OCI-LY1 (cell line): Measurements from ENCODE around the gene UBR4.

Experiments used
- H2AFZ ChIP-seq: fragments of 200-600 bp; sonication (generic), shearing (Covaris generic); 2 replicates; pipeline ENCODE4 v1.6.0; 2014; ENCODE audit warnings: antibody characterized with exemption, mild to moderate bottlenecking, low read length
- H3F3A ChIP-seq: fragments of 200-600 bp; sonication (generic), shearing (Covaris generic); 2 replicates; pipeline ENCODE4 v1.6.0; 2014; ENCODE audit warnings: mild to moderate bottlenecking, antibody characterized with exemption, low read length, moderate library complexity; ENCODE audit not compliant: insufficient read depth
- H3K27ac ChIP-seq: fragments of 200-600 bp; sonication (generic); 2 replicates; pipeline ENCODE4 v1.5.1; 2014; ENCODE audit warnings: low read length, mixed run types, mild to moderate bottlenecking, low read depth; ENCODE audit not compliant: poor library complexity, severe bottlenecking
- H3K27me3 ChIP-seq: fragments of 200-600 bp; sonication (generic); 2 replicates; pipeline ENCODE4 v1.6.0; 2014; ENCODE audit warnings: antibody characterized with exemption, mild to moderate bottlenecking, low read length, moderate library complexity; ENCODE audit not compliant: insufficient read depth
- H3K36me3 ChIP-seq: fragments of 200-600 bp; sonication (generic); 2 replicates; pipeline ENCODE4 v1.6.1; 2014; ENCODE audit warnings: mild to moderate bottlenecking, antibody characterized with exemption, low read length, moderate library complexity, mixed read lengths; ENCODE audit not compliant: insufficient read depth
- H3K4me1 ChIP-seq: fragments of 200-600 bp; sonication (generic); 2 replicates; pipeline ENCODE4 v1.5.1; 2014; ENCODE audit warnings: mild to moderate bottlenecking, low read length, moderate library complexity; ENCODE audit not compliant: insufficient read depth, severe bottlenecking
- H3K4me2 ChIP-seq: fragments of 200-600 bp; sonication (generic), shearing (Covaris generic); 2 replicates; pipeline ENCODE4 v1.6.1; 2014; ENCODE audit warnings: low read length
- H3K4me3 ChIP-seq: fragments of 200-600 bp; sonication (generic); 2 replicates; pipeline ENCODE4 v1.5.1; 2014; ENCODE audit warnings: low read length, low read depth, mild to moderate bottlenecking, mixed read lengths; ENCODE audit not compliant: poor library complexity, severe bottlenecking
- H3K79me2 ChIP-seq: fragments of 200-600 bp; shearing (Covaris generic); 2 replicates; pipeline ENCODE4 v1.6.1; 2016; ENCODE audit warnings: mixed run types, low read length, mixed read lengths; ENCODE audit not compliant: insufficient read depth
- H3K9ac ChIP-seq: fragments of 200-600 bp; sonication (generic), shearing (Covaris generic); 2 replicates; pipeline ENCODE4 v1.6.1; 2014; ENCODE audit warnings: mild to moderate bottlenecking, low read length, mixed read lengths
- H3K9me2 ChIP-seq: fragments of 200-600 bp; sonication (generic), shearing (Covaris generic); 2 replicates; pipeline ENCODE4 v1.6.1; 2014; ENCODE audit warnings: low read depth, mild to moderate bottlenecking, low read length, mixed read lengths
- H3K9me3 ChIP-seq: fragments of 200-600 bp; shearing (Covaris generic); 2 replicates; pipeline ENCODE4 v1.6.1; 2014; ENCODE audit warnings: low read length, mixed read lengths
- H4K20me1 ChIP-seq: fragments of 200-600 bp; sonication (generic), shearing (Covaris generic); 2 replicates; pipeline ENCODE4 v1.6.0; 2016; ENCODE audit warnings: mild to moderate bottlenecking, low read length; ENCODE audit not compliant: insufficient read depth
- CTCF ChIP-seq: fragments of 200-600 bp; sonication (generic), shearing (Covaris generic); IDR thresholded peaks from 2 replicates; pipeline ENCODE4 v1.5.1; 2017; ENCODE audit warnings: mild to moderate bottlenecking, antibody characterized with exemption, low read length, moderate library complexity, mixed read lengths
- EZH2 ChIP-seq: fragments of 200-600 bp; sonication (generic), shearing (Covaris generic); IDR thresholded peaks from 2 replicates; pipeline ENCODE4 v1.8.0; 2017; ENCODE audit warnings: borderline replicate concordance, mixed run types, mild to moderate bottlenecking, antibody characterized with exemption, low read length, moderate library complexity, mixed read lengths

The UBR4 gene

DNA sequence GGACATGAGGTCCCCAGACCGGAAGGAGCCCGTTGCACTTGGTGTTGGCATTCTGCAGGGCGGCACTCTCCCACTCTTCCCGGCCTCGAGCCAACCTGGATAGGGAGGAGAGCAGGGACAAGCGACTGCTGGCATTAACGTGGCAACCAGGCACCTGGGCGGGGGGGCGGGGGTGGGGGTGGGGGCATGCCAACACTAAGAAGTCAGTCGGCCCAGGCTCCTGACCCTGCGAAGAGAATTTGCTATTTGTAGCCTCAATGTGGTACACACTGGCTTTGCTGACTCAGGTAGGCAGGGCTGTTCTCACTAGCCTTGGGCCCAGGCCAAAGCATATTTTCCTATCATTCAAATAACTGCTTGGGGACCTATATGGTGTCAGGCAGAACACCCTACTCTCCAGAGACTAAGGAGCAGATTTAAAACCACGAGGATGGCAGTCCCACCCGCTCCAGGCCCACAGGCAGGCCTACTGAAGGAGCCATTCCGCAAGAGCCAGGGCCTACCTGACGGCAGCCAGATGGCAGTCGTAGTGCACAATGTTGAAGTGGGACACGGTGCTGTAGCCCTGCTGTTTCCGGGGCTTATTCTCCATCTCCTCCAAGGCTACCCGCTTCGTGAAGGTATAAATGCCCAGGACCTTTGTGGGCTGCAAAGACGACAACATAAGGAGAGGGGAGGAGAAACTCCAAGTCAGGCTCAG lies 123.7 kb downstream of the UBR4 start:
- no peak for TF ChIP-seq CTCF
- TF ChIP-seq EZH2 = no peak
- H3K27ac ChIP-seq = no peak overlapping the region
- H3F3A ChIP-seq = no peaks in the 10 kb centered on the region
- no peaks in the 10 kb centered on the region for H4K20me1 ChIP-seq
- no peak overlapping the region for H3K9ac ChIP-seq
- no peak overlapping the region for H3K4me2 ChIP-seq
- peaks cover 96% of the 10 kb centered on the region for H3K36me3 ChIP-seq
- no peaks in the 10 kb centered on the region for H3K9me2 ChIP-seq
- no peaks in the 10 kb centered on the region for H3K79me2 ChIP-seq
- no peak overlapping the region for H3K4me3 ChIP-seq
- H3K4me1 ChIP-seq = no peaks in the 10 kb centered on the region
- no peaks in the 10 kb centered on the region for H3K27me3 ChIP-seq
- H2AFZ ChIP-seq = no peak overlapping the region
- H3K9me3 ChIP-seq = no peaks in the 10 kb centered on the region

- H3F3A ChIP-seq = no peaks in the 10 kb centered on the region
- no peak overlapping the region for H3K4me2 ChIP-seq
- H3K27me3 ChIP-seq = no peaks in the 10 kb centered on the region
- no peak for TF ChIP-seq EZH2
- TF ChIP-seq CTCF = no peak
- no peak overlapping the region for H3K27ac ChIP-seq
- no peaks in the 10 kb centered on the region for H3K9me2 ChIP-seq
- H3K9me3 ChIP-seq = no peaks in the 10 kb centered on the region
- H3K9ac ChIP-seq = no peak overlapping the region
- no peaks in the 10 kb centered on the region for H4K20me1 ChIP-seq
- peaks cover 97% of the 10 kb centered on the region for H3K36me3 ChIP-seq
- no peak overlapping the region for H2AFZ ChIP-seq
- no peaks in the 10 kb centered on the region for H3K79me2 ChIP-seq
- no peak overlapping the region for H3K4me3 ChIP-seq
- H3K4me1 ChIP-seq = no peaks in the 10 kb centered on the region
Observed at GRCh38 chr1:19084206-19084738, 125.8 kb downstream of the UBR4 start.

DNA sequence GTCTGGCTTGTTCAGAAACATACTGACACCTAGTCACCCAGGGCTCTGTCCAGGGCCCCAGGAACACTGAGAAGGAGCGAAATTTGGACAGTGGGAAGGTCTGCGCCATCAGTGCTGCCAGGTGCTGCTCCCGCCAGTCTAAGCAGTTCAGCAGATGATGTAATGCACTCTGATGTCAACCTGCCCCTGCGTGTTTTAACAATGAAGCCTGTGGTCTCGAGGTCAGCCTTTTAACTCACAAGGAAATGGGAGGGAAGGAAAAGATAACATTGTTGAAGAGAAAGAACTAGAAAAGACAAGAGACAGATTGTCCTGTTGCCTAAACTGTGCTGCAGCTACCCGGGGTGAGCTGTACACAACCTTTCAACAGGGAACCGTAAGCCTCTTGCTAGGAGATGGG lies 127.0 kb downstream of the UBR4 start:
- no peaks in the 10 kb centered on the region for H4K20me1 ChIP-seq

More for the DNA sequence above, 127.0 kb downstream of the UBR4 start:
- no peak overlapping the region for H3K4me2 ChIP-seq
- H2AFZ ChIP-seq = no peak overlapping the region
- H3K27ac ChIP-seq = no peak overlapping the region
- H3K9me2 ChIP-seq = no peaks in the 10 kb centered on the region
- no peak for TF ChIP-seq CTCF
- TF ChIP-seq EZH2 = no peak
- no peaks in the 10 kb centered on the region for H3F3A ChIP-seq
- no peaks in the 10 kb centered on the region for H3K79me2 ChIP-seq
- no peaks in the 10 kb centered on the region for H3K4me1 ChIP-seq
- no peaks in the 10 kb centered on the region for H3K27me3 ChIP-seq
- H3K36me3 ChIP-seq = peaks cover 97% of the 10 kb centered on the region
- H3K9me3 ChIP-seq = no peaks in the 10 kb centered on the region
- H3K4me3 ChIP-seq = no peak overlapping the region
- H3K9ac ChIP-seq = no peak overlapping the region
